Large intestine (tissue), 3 donors: Measurements from ENCODE around the gene PDZD11. TPM values are rescaled to one million over a fixed set of nuclear protein-coding genes. Genes with fewer than 3 reads are reported as not detected.

Experiments
- DNase-seq, 2 donors: peaks; one replicate each; pipeline versions ENCODE4 v3.0.0 to v3.0.0-alpha.2; 2013
- H3K27ac ChIP-seq: one replicate; pipeline ENCODE4 v1.5.1; 2013; ENCODE audit warnings: low read length
- H3K27me3 ChIP-seq: 2 replicates; pipeline ENCODE4 v1.6.1; 2013; ENCODE audit warnings: low read length; ENCODE audit not compliant: control insufficient read depth, insufficient read depth
- H3K36me3 ChIP-seq: 2 replicates; pipeline ENCODE4 v1.6.1; 2013; ENCODE audit warnings: low read length; ENCODE audit not compliant: control insufficient read depth, insufficient read depth
- H3K4me1 ChIP-seq: one replicate; pipeline ENCODE4 v1.6.1; 2013; ENCODE audit warnings: low read length; ENCODE audit not compliant: control insufficient read depth, insufficient read depth
- H3K4me3 ChIP-seq: one replicate; pipeline ENCODE4 v1.5.1; 2013; ENCODE audit warnings: low read length
- H3K9me3 ChIP-seq: one replicate; pipeline ENCODE4 v1.6.1; 2013; ENCODE audit warnings: mild to moderate bottlenecking, low read depth, low read length, moderate library complexity; ENCODE audit not compliant: control insufficient read depth
- WGBS: methylation state at CpG from one replicate; pipeline ENCODE4 v1.1.5; 2013; ENCODE audit warnings: low lambda C conversion rate; ENCODE audit not compliant: insufficient coverage; 5-methylcytosine and 5-hydroxymethylcytosine counted together
- polyA plus RNA-seq: library from polyadenylated mRNA; unstranded; fragments of 120-200 nt; gene quantifications from one replicate; pipeline ENCODE4 v1.2.1, GENCODE V29; 2013

The PDZD11 gene
- polyA plus RNA-seq, 1 donor = 48.6 TPM

DNA sequence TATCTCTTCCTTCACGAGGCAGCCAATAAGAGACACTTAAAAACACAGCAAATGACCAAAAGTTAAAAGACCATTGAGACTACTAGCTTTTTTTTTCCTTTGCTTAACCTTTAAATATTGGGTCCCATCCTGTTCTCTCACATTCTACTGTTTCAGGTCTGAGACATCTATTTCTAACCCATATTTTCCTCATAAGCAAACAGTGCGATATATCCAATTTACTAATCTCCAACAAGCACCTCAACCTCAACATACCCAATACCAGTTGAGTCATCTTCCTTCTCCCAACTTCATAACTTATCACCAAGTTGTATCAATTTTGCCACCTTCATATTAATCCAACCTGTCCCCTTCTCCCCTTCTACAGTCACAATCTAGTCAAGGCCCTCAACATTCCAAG, 48.2 kb downstream of the PDZD11 start:
- Histone ChIP-seq H3K27me3 (no peaks in the 10 kb centered on the region), H3K36me3 (no peaks in the 10 kb centered on the region), H3K27ac (no peak overlapping the region), H3K4me3 (no peak overlapping the region), H3K9me3 (no peaks in the 10 kb centered on the region), H3K4me1 (no peaks in the 10 kb centered on the region)
- no peak for DNase-seq
- WGBS = 80% methylated on average over 1 of the region's 2 CpGs

DNA sequence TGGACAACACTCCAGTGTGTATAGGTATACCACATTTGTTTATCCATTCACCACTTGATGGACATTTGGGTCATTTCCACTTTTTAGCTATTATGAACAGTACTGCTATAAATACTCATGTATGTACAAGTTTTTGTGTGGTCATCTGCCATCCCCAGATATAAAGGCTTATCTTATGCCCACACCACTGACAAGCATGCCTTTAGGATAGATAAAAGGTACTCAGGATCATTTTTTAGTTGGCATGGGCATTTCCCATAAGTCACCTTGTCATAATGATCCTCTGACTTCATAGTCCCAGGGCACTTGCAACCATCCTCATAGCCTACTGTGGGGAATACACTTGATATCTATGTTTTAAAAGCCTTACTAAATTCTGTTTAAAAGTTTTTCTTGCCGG, 49.0 kb downstream of the PDZD11 start:
- DNase-seq = no peak
- no CpG with 5 or more reads among the region's 1 CpG for WGBS
- H3K27me3 ChIP-seq = no peaks in the 10 kb centered on the region
- no peaks in the 10 kb centered on the region for H3K36me3 ChIP-seq
- H3K27ac ChIP-seq = no peak overlapping the region
- no peak overlapping the region for H3K4me3 ChIP-seq
- no peaks in the 10 kb centered on the region for H3K9me3 ChIP-seq
- H3K4me1 ChIP-seq = no peaks in the 10 kb centered on the region

Other genes with a start within 250 kb of the PDZD11 start
- gene AWAT2, start 240.0 kb downstream of the PDZD11 start, polyA plus RNA-seq = not detected
- gene OTUD6A, start 227.5 kb downstream of the PDZD11 start, polyA plus RNA-seq = not detected
- 141 TPM for gene IGBP1, start 156.5 kb downstream of the PDZD11 start, polyA plus RNA-seq
- not detected for gene DGAT2L6, start 112.4 kb downstream of the PDZD11 start, polyA plus RNA-seq
- gene AWAT1, start 55.3 kb downstream of the PDZD11 start, polyA plus RNA-seq = 0.18 TPM
- gene P2RY4, start 29.7 kb downstream of the PDZD11 start, polyA plus RNA-seq = 2.6 TPM
- 0.43 TPM for gene ARR3, start 21.6 kb downstream of the PDZD11 start, polyA plus RNA-seq
- gene RAB41, start 7.8 kb downstream of the PDZD11 start, polyA plus RNA-seq = 0.69 TPM
- 7.7 TPM for gene KIF4A, start 177 bp upstream of the PDZD11 start, polyA plus RNA-seq
- gene GDPD2, start 133.4 kb upstream of the PDZD11 start, polyA plus RNA-seq = 19.9 TPM
- gene DLG3, start 154.9 kb upstream of the PDZD11 start, polyA plus RNA-seq = 37.4 TPM